DND-41 (cell line): ENCODE results near the gene TMPO.

Experiments
- ATAC-seq: fragments of 200-7000 bp; cut with Tn5 transposase; 3 replicates; pipeline ENCODE4 v1.9.1; 2021; ENCODE audit warnings: low read depth; ENCODE audit not compliant: insufficient read depth
- DNase-seq: peaks from one replicate; pipeline ENCODE4 v3.0.0-alpha.2; 2020
- H2AFZ ChIP-seq: 2 replicates; pipeline ENCODE4 v1.6.0; 2012; ENCODE audit warnings: low read depth, low read length
- H3K27ac ChIP-seq: 2 replicates; pipeline ENCODE4 v1.5.1; 2012; ENCODE audit warnings: low read length, inconsistent platforms
- H3K27me3 ChIP-seq: fragments of 200-600 bp; sonication (generic); 2 replicates; pipeline ENCODE4 v1.6.0; 2012; ENCODE audit warnings: low read length, mild to moderate bottlenecking, inconsistent platforms; ENCODE audit not compliant: insufficient read depth, poor library complexity
- H3K36me3 ChIP-seq: 2 replicates; pipeline ENCODE4 v1.5.1; 2012; ENCODE audit warnings: low read length, inconsistent platforms; ENCODE audit not compliant: insufficient read depth
- H3K4me1 ChIP-seq: 2 replicates; pipeline ENCODE4 v1.5.1; 2012; ENCODE audit warnings: mild to moderate bottlenecking, low read length; ENCODE audit not compliant: insufficient read depth
- H3K4me2 ChIP-seq: 2 replicates; pipeline ENCODE4 v1.6.0; 2012; ENCODE audit warnings: mild to moderate bottlenecking, moderate library complexity, low read length, inconsistent platforms; ENCODE audit not compliant: insufficient read depth
- H3K4me3 ChIP-seq, 2 experiments: fragments of 200-600 bp in 1 of 2; shearing (Covaris generic) in 1 of 2; 2 replicates each; pipeline ENCODE4 v1.5.1; 2012 to 2016; ENCODE audit warnings: inconsistent platforms in 2 of 2, low read length in 2 of 2, mild to moderate bottlenecking in 2 of 2, low read depth in 1 of 2, moderate library complexity in 1 of 2
- H3K79me2 ChIP-seq: 2 replicates; pipeline ENCODE4 v1.6.0; 2012; ENCODE audit warnings: low read length, inconsistent platforms; ENCODE audit not compliant: insufficient read depth
- H3K9ac ChIP-seq: 2 replicates; pipeline ENCODE4 v1.6.0; 2012; ENCODE audit warnings: low read depth, mild to moderate bottlenecking, inconsistent platforms, low read length, moderate library complexity
- H3K9me3 ChIP-seq: 2 replicates; pipeline ENCODE4 v1.5.1; 2012; ENCODE audit warnings: low read length, moderate library complexity, mild to moderate bottlenecking, inconsistent platforms; ENCODE audit not compliant: insufficient read depth, severe bottlenecking
- H4K20me1 ChIP-seq: 2 replicates; pipeline ENCODE4 v1.6.0; 2012; ENCODE audit warnings: low read length; ENCODE audit not compliant: insufficient read depth
- EZH2 ChIP-seq: IDR thresholded peaks from 3 replicates; pipeline ENCODE4 v1.6.1; 2012; ENCODE audit warnings: borderline replicate concordance, low read depth, mild to moderate bottlenecking, moderate library complexity, low read length, inconsistent platforms; ENCODE audit not compliant: severe bottlenecking
- TF ChIP-seq, protein P1 (sequence below): IDR thresholded peaks from 2 replicates; pipeline ENCODE4 v1.5.1; 2012; ENCODE audit warnings: borderline replicate concordance, low read length, moderate library complexity, mild to moderate bottlenecking; ENCODE audit not compliant: poor library complexity, severe bottlenecking; ENCODE audit errors: extremely low read depth

TMPO gene

DNA sequence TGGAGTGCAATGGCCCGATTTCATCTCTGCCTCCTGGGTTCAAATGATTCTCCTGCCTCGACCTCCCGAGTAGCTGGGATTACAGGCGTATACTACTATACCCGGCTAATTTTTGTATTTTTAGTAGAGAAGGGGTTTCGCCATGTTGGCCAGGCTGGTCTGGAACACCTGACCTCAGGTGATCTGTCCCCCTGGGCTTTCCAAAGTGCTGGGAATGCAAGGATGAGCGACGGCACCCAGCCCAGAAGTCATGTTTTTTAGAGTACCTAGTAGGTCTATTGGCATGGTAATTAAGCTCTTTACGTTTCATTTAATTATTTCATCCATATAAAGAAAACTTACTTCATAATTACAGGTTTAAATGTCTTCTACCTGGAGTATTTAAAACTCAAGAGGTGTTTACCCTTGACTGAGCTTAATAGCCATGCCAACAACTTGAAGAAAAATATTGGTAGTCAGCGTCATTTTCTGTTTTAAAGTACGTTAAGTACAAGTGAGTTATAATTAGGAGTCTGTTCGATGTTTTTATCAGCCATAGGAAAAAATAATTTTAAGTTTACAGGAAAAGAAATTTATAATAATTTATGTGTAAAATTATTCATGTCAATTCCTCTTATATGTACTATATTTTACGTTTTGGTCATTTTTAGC, 4.0 kb downstream of the TMPO start:
- Histone ChIP-seq H3K79me2 (peaks cover 99% of the 10 kb centered on the region), H4K20me1 (peaks cover 69% of the 10 kb centered on the region), H3K4me2 (peak overlapping the region; percentile 58), H3K36me3 (peaks cover 84% of the 10 kb centered on the region), H3K9ac (peak overlapping the region; percentile 100), H2AFZ (no peak overlapping the region), H3K4me3 (peak overlapping the region; percentile 66 to 79; a peak in 3 of 4 replicates), H3K27me3 (no peaks in the 10 kb centered on the region), H3K9me3 (no peaks in the 10 kb centered on the region), H3K4me1 (peaks cover 53% of the 10 kb centered on the region), H3K27ac (peak overlapping the region; percentile 42; the same call in 1 of the 2 replicates)
- TF ChIP-seq EZH2 = no peak
- TF ChIP-seq, protein P1, sequence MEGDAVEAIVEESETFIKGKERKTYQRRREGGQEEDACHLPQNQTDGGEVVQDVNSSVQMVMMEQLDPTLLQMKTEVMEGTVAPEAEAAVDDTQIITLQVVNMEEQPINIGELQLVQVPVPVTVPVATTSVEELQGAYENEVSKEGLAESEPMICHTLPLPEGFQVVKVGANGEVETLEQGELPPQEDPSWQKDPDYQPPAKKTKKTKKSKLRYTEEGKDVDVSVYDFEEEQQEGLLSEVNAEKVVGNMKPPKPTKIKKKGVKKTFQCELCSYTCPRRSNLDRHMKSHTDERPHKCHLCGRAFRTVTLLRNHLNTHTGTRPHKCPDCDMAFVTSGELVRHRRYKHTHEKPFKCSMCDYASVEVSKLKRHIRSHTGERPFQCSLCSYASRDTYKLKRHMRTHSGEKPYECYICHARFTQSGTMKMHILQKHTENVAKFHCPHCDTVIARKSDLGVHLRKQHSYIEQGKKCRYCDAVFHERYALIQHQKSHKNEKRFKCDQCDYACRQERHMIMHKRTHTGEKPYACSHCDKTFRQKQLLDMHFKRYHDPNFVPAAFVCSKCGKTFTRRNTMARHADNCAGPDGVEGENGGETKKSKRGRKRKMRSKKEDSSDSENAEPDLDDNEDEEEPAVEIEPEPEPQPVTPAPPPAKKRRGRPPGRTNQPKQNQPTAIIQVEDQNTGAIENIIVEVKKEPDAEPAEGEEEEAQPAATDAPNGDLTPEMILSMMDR = no peak
- ATAC-seq (no peak), DNase-seq (no peak)

DNA sequence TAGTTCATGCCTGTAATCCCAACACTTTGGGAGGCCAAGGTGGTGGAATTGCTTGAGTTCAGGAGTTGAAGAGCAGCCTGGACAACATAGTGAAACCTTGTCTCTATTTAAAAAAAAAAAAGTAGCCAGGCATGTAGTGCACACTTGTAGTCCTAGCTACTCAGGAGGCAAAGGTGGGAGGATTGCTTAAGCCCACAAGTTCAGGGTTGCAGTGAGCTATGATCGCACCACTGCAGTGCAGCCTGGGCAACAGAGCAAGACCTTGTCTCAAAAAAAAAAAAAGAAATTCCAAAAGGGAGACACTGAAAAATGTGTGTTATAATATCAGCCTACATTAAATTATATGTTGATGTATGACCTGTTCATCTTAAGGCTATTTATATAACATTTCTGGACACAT, 14.7 kb downstream of the TMPO start:
- no peak for TF ChIP-seq EZH2
- TF ChIP-seq, protein P1 = no peak
- Histone ChIP-seq H3K79me2 (peaks cover 100% of the 10 kb centered on the region), H2AFZ (no peak overlapping the region), H3K9ac (no peak overlapping the region), H3K9me3 (no peaks in the 10 kb centered on the region), H3K27ac (no peak overlapping the region), H3K27me3 (no peaks in the 10 kb centered on the region), H3K4me1 (peaks cover 11% of the 10 kb centered on the region; the same call in 1 of the 2 replicates), H4K20me1 (peaks cover 89% of the 10 kb centered on the region), H3K4me2 (no peak overlapping the region), H3K36me3 (peaks cover 100% of the 10 kb centered on the region), H3K4me3 (no peak overlapping the region)
- ATAC-seq (no peak), DNase-seq (no peak)

DNA sequence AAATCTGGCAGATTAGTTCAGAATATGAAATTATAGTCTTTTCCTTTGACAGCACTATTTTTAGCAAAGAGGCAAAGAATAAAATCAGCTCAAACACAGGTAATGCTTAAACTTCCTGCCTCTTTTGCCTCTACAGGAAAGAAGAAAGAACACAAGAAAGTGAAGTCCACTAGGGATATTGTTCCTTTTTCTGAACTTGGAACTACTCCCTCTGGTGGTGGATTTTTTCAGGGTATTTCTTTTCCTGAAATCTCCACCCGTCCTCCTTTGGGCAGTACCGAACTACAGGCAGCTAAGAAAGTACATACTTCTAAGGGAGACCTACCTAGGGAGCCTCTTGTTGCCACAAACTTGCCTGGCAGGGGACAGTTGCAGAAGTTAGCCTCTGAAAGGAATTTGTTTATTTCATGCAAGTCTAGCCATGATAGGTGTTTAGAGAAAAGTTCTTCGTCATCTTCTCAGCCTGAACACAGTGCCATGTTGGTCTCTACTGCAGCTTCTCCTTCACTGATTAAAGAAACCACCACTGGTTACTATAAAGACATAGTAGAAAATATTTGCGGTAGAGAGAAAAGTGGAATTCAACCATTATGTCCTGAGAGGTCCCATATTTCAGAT, 17.4 kb downstream of the TMPO start:
- Histone ChIP-seq H3K27me3 (no peaks in the 10 kb centered on the region), H3K9me3 (no peaks in the 10 kb centered on the region), H3K36me3 (peaks cover 100% of the 10 kb centered on the region), H4K20me1 (peaks cover 74% of the 10 kb centered on the region), H3K4me1 (no peaks in the 10 kb centered on the region), H3K4me2 (no peak overlapping the region), H3K4me3 (no peak overlapping the region), H3K27ac (no peak overlapping the region), H3K9ac (no peak overlapping the region), H2AFZ (no peak overlapping the region), H3K79me2 (peaks cover 100% of the 10 kb centered on the region)
- no peak for DNase-seq
- TF ChIP-seq, protein P1 = peak; percentile 67
- no peak for TF ChIP-seq EZH2
- ATAC-seq = peak; percentile 55
